ENCODE data around the gene EYS.

Gene EYS

GRCh38 chr6:63677282-63677681, 2029.7 kb downstream of the EYS start:
- Histone ChIP-seq H3K36me3 (ENCODE audit: insufficient read depth, low read length) (peaks cover 22% of the 10 kb centered on the region), H3K4me3 (ENCODE audit: low read length) (no peak overlapping the region), H3K27me3 (ENCODE audit: insufficient read depth, low read length) (no peaks in the 10 kb centered on the region), H2AFZ (ENCODE audit: low read depth, low read length) (no peak overlapping the region), H3K9me3 (ENCODE audit: low read length) (peaks cover 6% of the 10 kb centered on the region), H3K4me1 (ENCODE audit: insufficient read depth, low read length) (peaks cover 6% of the 10 kb centered on the region)

GRCh38 chr6:63676412-63677114, 2030.5 kb downstream of the EYS start:
- Histone ChIP-seq H3K36me3 (ENCODE audit: insufficient read depth, low read length) (peaks cover 25% of the 10 kb centered on the region), H2AFZ (ENCODE audit: low read depth, low read length) (no peak overlapping the region), H3K27me3 (ENCODE audit: insufficient read depth, low read length) (no peaks in the 10 kb centered on the region), H3K4me1 (ENCODE audit: insufficient read depth, low read length) (peaks cover 6% of the 10 kb centered on the region), H3K4me3 (ENCODE audit: low read length) (no peak overlapping the region), H3K9me3 (ENCODE audit: low read length) (peaks cover 6% of the 10 kb centered on the region)

GRCh38 chr6:63675138-63675537, 2031.9 kb downstream of the EYS start:
- Histone ChIP-seq H3K4me1 (ENCODE audit: insufficient read depth, low read length) (peaks cover 6% of the 10 kb centered on the region), H2AFZ (ENCODE audit: low read depth, low read length) (no peak overlapping the region), H3K9me3 (ENCODE audit: low read length) (peaks cover 8% of the 10 kb centered on the region), H3K4me3 (ENCODE audit: low read length) (no peak overlapping the region), H3K36me3 (ENCODE audit: insufficient read depth, low read length) (peaks cover 22% of the 10 kb centered on the region), H3K27me3 (ENCODE audit: insufficient read depth, low read length) (no peaks in the 10 kb centered on the region)

GRCh38 chr6:63674635-63675034, 2032.4 kb downstream of the EYS start:
- Histone ChIP-seq H3K36me3 (ENCODE audit: insufficient read depth, low read length) (peaks cover 22% of the 10 kb centered on the region), H3K27me3 (ENCODE audit: insufficient read depth, low read length) (no peaks in the 10 kb centered on the region), H3K4me1 (ENCODE audit: insufficient read depth, low read length) (peaks cover 6% of the 10 kb centered on the region), H3K4me3 (ENCODE audit: low read length) (no peak overlapping the region), H3K9me3 (ENCODE audit: low read length) (peaks cover 8% of the 10 kb centered on the region), H2AFZ (ENCODE audit: low read depth, low read length) (no peak overlapping the region)

DNA sequence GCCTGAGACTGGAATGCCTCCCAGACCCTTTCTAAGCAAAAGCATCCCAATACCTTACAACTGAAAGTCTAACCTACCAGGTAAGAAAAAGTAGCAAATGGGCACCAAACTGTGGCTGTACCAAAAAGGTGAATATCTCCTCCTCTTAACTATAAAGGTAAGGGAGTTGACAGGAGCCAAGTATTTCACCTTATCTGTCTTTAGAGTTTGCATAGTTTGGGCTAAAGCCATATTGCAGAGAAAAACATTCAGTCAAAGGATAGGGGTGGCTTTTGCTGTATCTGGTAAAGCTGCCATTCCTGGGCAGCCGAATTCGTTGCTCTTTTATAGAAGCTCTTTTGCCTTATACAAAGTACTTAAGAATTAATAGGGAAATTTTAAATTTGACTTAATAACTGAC, 2033.3 kb downstream of the EYS start:
- Histone ChIP-seq H3K4me3 (ENCODE audit: low read length) (no peak overlapping the region), H3K4me1 (ENCODE audit: insufficient read depth, low read length) (peaks cover 6% of the 10 kb centered on the region), H3K9me3 (ENCODE audit: low read length) (peaks cover 8% of the 10 kb centered on the region), H3K27me3 (ENCODE audit: insufficient read depth, low read length) (no peaks in the 10 kb centered on the region), H3K36me3 (ENCODE audit: insufficient read depth, low read length) (peaks cover 16% of the 10 kb centered on the region), H2AFZ (ENCODE audit: low read depth, low read length) (no peak overlapping the region)

- no peak overlapping the region for H2AFZ ChIP-seq (ENCODE audit: low read depth, low read length)
- H3K27me3 ChIP-seq (ENCODE audit: insufficient read depth, low read length): no peaks in the 10 kb centered on the region
- peaks cover 6% of the 10 kb centered on the region for H3K4me1 ChIP-seq (ENCODE audit: insufficient read depth, low read length)
- H3K36me3 ChIP-seq (ENCODE audit: insufficient read depth, low read length): peaks cover 16% of the 10 kb centered on the region
- peaks cover 8% of the 10 kb centered on the region for H3K9me3 ChIP-seq (ENCODE audit: low read length)
- no peak overlapping the region for H3K4me3 ChIP-seq (ENCODE audit: low read length)
Observed at GRCh38 chr6:63672582-63673129, 2034.4 kb downstream of the EYS start.

- peaks cover 8% of the 10 kb centered on the region for H3K9me3 ChIP-seq (ENCODE audit: low read length)
- no peaks in the 10 kb centered on the region for H3K27me3 ChIP-seq (ENCODE audit: insufficient read depth, low read length)
- H3K36me3 ChIP-seq (ENCODE audit: insufficient read depth, low read length): peaks cover 16% of the 10 kb centered on the region
- no peak overlapping the region for H3K4me3 ChIP-seq (ENCODE audit: low read length)
- no peak overlapping the region for H2AFZ ChIP-seq (ENCODE audit: low read depth, low read length)
- peaks cover 6% of the 10 kb centered on the region for H3K4me1 ChIP-seq (ENCODE audit: insufficient read depth, low read length)
Observed at GRCh38 chr6:63671098-63671754, 2035.8 kb downstream of the EYS start.
